ENCODE results near the gene TFEB. TPM values are rescaled to one million over a fixed set of nuclear protein-coding genes. Genes with fewer than 3 reads are reported as not detected.

The TFEB gene
- total RNA-seq, 1 experiment from 2014 or later: 5.5 TPM

DNA sequence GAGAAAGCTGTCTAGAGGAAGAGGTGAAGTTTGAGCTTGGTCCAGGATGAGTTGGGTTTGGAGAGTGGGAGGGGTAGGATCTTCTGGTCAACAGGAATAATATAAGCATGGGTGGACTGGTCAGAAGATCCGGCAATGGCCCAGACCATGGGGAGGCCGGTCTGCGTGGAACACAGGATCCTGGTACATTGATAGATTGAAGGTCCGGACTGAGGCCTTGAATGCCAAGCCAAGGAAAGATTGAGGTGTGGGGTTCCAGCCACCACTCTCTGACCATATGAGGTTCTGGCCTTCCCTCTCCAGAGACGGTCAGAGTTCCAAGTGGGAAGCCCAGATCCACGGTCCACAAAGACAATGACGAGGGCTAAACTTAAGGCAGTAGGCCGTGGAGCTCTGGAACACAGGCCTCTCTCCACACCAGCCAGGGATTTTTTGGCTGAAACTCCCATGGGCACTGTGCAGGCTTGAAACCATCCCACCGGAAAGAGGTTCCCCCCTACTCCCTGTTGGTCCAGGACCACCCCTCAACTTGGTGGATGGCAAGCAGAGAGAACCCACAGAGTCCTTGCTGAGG, 94.0 kb downstream of the TFEB start:
- DNase-seq (ENCODE audit: low read depth): no peak

DNA sequence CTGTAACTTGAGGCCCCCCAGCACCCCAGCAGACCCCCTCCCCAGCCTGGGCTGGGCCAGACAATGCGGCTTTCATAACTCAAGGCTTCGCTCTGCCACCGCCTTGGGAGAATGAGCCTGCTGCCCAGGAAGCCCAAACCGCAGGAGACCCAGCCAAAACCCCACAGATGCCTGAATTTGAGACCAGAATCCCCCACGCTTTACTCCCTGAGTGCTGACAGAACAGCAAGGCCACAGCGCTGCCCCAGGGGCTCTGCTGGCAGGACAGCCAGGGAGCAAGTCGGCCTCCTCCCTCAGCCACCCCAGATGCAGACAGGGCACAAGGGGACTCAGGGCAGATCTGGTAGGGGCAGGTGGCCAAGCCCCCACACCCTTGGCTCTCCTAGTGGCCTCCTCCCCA, 95.0 kb downstream of the TFEB start:
- DNase-seq (ENCODE audit: low read depth): no peak

DNA sequence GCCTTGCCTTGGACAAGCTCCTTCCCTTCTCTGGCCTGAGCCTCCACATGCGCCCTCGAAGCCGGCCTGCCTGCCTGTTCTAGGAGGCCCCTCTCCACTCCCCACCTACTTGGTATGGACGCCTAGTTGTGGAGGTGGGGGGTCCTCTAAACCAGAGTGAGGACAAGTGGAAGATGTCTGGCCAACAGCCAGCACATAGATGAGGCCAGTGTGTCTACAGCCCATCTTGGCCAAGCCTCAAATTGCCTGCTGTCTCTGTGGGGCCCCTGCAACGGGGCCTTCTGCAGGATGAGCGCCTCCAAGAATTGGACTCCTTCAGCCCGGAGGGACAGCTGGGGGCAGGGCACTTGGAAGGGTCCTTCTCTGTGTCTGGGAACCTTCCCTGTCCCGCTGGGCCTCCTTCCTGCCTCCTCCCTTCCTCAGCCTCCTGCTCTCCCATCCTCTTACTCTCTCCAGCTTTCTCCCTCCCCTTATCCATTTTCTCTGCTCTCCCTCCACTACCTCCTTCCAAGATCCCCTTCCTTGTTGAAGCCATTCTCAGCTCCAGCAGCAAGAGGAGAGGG, 95.5 kb downstream of the TFEB start:
- DNase-seq (ENCODE audit: low read depth): no peak

DNA sequence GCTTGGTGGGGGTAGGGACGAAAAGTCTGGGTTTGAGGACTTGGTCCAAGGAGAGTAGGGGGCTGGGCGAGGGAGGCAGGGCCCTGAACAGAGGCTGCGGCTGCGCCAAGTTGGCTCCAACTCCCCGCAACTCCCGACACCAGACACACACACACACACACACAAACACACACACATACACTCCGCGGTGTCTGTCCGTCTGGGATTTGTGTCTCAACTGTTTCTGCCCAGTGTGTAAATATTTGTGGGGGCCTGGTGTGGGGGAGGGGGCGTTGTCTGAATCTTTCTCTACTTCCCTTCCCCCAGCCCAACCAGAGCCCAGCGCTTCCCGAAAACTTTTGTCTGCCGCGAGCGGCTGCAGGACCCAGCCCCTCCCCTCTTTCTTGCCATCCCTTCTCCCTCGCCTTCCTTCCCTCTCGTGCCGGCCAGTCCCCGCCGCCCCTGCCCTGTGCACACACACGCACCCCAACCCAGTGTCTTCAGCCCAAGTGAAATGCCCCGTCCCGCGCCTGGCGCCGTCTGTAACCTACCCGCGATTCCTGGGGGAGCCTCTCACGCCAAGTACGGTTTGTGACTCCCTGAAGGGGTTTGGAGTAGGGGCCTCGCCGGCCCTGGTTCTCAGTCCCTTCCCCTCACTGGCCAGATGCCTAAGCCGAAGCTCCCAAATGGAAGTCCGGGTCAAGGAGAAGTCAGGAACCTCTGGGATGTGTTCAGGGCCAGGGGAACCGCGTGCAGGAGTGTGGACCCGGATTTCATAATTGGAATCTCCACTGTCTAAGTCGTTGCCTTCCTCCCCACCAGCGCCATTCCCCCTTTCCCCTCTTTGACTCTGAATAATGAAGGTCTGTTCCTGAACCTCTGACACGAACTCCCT, 96.2 kb downstream of the TFEB start:
- no peak for DNase-seq (ENCODE audit: low read depth)

DNA sequence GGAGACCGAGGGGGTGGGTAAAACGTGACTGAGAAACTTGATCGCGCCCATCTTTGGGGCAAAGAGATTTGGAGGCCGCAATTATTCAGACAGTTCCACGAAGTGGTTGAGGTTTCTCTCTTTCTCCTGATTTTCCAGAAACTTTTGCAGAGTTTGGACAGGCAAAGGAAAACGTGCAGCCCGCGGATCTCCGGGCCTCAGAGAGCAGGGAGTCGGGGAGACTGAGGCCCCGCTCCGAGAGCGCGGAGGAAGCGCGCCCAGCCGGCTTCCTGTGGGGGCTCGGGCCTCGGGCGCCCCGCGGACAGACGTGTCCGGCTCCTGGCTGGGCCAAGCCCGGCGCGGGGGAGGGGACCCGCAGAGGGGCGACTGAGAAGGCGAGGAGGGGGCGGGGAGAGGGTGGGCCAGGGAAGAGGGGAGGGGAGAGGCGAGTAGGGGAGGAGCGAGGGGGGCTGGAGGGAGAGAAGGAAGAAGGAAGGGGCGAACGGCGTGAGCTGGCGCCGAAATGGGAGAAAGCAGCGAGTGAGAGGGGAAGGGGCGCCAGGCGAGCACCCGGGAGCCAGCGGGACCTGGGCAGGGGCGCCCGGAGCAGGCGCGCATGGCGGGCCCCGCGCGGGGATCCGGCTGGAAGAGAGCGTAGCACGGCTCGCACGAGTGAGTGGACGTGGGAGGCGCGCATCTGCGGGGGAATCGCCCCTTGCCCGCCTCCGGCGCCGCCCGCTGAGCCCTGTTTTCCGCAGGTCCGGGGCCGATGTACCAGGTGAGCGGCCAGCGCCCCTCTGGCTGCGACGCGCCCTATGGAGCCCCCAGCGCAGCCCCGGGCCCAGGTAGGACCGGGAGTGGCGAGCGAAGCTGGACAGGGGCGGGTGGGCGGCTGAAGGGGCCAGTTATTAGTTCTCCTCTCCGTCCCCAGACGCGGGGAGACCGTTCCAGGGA, 97.1 kb downstream of the TFEB start, which contains the start of gene MDFI:
Gene MDFI (plus strand): TSS at position 467 of the 933 bp plus-strand sequence. CDS start 282 bp downstream, at position 749.
- DNase-seq (ENCODE audit: low read depth): no peak

DNA sequence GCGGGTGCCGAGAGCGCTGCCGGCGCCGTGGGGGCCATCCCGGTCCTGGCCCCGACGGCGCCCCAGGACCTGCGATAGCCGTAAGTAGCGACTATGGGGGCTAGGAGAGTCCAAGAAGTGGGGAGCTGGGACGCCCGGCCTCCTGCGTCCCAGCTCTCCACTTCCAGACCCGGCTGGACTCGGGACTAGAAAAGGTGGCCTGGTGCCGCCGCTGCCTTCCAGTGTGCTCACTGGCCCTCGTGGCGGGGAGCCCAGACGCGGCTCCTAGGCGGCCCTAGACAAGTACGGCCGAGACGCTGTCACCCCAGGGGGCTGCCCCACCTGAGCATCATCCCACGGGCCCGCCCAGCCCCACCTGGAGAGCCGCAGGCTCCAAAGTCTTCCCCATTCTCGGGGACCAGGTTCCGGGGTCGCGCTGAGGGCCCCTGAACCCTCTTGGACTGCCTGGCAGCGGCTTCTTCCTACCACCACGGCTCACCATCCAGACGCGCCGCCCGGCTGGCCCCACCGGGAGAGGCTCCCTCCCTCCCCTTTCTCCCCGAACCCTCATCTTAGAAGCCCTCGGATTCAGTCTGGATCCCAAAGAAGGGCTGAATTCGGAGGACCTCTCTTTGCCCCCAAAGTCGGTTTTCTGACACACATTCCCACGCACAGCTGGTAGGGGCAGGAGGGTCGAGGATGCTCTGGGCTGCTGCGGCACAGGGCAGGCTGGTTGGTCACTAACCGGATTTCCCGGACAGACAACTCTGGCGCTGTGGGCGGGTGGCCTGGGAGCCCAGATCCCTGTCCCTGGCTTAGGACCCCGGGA, 98.0 kb downstream of the TFEB start:
- DNase-seq (ENCODE audit: low read depth): no peak

DNA sequence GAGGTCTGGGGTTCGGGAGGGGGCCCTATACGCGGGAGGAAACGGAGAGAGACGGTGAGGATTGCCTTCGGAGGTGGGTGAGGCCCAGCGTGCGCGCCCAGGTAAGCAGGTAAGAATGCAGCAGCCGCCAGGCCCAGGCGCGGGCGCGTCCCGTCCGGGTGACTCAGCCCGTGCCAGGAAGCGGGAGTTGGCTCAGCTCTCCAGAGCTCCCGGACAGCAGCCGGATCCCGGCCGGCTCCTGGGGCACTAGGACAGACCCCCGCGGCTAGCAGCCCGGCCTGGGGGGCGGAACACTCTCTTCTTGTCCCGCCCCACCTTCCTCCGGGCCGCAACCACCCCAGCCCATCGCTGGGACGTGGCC, 98.6 kb downstream of the TFEB start:
- peak; percentile 70 for DNase-seq (ENCODE audit: low read depth)

DNA sequence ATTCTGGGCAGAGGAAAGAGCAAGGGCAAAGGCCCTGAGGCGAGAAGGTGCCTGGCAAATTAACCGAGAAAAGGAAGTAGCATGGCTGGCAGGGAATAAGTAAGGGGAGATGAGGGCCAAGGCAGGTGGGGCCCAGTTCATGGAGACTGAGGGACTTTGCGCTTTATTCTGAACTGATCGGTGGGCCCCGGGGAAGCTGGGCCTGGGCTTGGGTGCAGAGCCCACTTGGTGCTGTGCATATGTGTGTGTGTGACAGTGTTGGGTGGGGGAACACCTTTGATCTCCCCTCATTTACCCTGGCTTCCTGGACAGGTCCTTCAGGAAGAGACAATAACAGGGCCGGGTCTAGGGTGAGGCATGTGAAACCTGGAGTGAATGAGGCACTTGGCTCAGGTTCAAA, 100.0 kb downstream of the TFEB start:
- DNase-seq (ENCODE audit: low read depth): no peak

DNA sequence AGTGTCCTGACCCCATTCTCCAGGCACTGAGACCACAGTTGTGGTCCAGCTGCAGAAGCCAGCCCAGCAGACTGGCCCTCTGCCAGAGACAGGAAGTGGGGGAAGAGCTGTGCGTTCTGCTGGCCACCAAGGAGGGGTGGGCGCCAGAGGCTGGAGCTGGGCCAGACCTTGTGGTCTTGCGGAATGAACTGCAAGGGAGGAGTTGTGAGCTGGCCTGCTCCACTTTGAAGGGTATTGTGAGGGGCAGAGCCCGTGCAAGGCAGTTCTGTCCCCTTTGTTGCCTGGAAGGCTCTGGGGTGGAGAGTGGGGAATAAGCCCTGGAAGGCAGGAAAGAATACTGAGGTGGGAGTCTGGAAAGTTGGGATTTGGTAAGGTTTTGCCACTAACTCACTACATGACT, 100.8 kb downstream of the TFEB start:
- peak; percentile 75 for DNase-seq (ENCODE audit: low read depth)

Small RNAs within 50 kb of the gene (small RNA-seq; reads per million reads assigned to genes)
- not detected for gene AL365205.3

Other genes starting within 250 kb of the TFEB start
- 4.9 and 10.8 TPM in 2 replicates for gene FOXP4, start 189.2 kb downstream of the TFEB start, total RNA-seq (2014; rRNA removed; shearing (Covaris generic))
- gene MDFI, start 97.1 kb downstream of the TFEB start, total RNA-seq (2014; rRNA removed; shearing (Covaris generic)): 40.3 and 45.8 TPM in 2 replicates
- not detected in 2 replicates for gene PGC, start 11.8 kb upstream of the TFEB start, total RNA-seq (2014; rRNA removed; shearing (Covaris generic))
- 1.5 and 1.9 TPM in 2 replicates for gene FRS3, start 44.3 kb upstream of the TFEB start, total RNA-seq (2014; rRNA removed; shearing (Covaris generic))
- 0.39 TPM in 1 of 2 replicates, not detected in the other for gene PRICKLE4, start 45.2 kb upstream of the TFEB start, total RNA-seq (2014; rRNA removed; shearing (Covaris generic))
- 246 and 250 TPM in 2 replicates for gene TOMM6, start 52.1 kb upstream of the TFEB start, total RNA-seq (2014; rRNA removed; shearing (Covaris generic))
- gene USP49, start 159.8 kb upstream of the TFEB start, total RNA-seq (2014; rRNA removed; shearing (Covaris generic)): 0.57 and 2.1 TPM in 2 replicates
- 23.7 and 24.2 TPM in 2 replicates for gene MED20, start 185.5 kb upstream of the TFEB start, total RNA-seq (2014; rRNA removed; shearing (Covaris generic))
- gene BYSL, start 185.9 kb upstream of the TFEB start, total RNA-seq (2014; rRNA removed; shearing (Covaris generic)): 38.4 and 60.0 TPM in 2 replicates
- gene CCND3, start 206.2 kb upstream of the TFEB start, total RNA-seq (2014; rRNA removed; shearing (Covaris generic)): 44.5 and 53.6 TPM in 2 replicates